HG02571 (cell line): ENCODE measurements around the gene ARID4B.
"Not testable (repeated sequence)": the region's sequence is repeated elsewhere in the genome, so short reads cannot be mapped to it uniquely, and the experiment has no call there.

Experiments
- ATAC-seq: cut with Tn5 transposase; IDR thresholded peaks from one replicate; pipeline ENCODE4 v1.9.1; 2021; ENCODE audit warnings: mild to moderate bottlenecking, moderate library complexity; ENCODE audit not compliant: unreplicated experiment

The ARID4B gene

DNA sequence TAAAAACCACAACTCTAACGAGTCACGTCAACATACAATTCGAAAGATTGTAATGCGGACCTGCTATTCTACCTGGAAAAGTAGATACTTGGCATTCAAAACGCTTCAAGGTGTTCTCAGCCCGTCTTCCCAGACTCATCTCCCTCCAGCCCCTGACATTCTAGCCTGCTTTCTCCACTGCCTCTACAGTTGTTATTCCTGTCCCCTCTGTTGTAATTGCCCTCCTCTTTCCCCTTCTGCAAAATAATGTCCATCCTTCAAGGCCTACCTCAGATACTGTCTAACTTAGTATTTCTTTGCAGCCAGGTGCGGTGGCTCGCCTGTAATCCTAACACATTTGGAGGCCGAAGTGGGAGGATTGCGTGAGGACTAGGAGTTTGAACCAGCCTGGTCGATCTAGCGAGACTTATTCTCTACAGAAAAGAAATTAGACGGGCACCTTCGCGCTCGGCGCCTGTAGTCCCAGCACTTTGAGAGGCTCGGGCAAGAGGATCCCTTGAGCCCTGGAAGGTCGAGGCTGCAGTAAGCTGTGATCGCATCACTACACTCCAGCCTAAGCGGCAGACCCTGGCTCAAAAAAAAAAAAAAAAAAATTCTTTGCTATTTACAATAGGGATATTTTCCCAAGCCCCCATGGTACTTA, 166.2 kb downstream of the ARID4B start:
- ATAC-seq, result no peak

DNA sequence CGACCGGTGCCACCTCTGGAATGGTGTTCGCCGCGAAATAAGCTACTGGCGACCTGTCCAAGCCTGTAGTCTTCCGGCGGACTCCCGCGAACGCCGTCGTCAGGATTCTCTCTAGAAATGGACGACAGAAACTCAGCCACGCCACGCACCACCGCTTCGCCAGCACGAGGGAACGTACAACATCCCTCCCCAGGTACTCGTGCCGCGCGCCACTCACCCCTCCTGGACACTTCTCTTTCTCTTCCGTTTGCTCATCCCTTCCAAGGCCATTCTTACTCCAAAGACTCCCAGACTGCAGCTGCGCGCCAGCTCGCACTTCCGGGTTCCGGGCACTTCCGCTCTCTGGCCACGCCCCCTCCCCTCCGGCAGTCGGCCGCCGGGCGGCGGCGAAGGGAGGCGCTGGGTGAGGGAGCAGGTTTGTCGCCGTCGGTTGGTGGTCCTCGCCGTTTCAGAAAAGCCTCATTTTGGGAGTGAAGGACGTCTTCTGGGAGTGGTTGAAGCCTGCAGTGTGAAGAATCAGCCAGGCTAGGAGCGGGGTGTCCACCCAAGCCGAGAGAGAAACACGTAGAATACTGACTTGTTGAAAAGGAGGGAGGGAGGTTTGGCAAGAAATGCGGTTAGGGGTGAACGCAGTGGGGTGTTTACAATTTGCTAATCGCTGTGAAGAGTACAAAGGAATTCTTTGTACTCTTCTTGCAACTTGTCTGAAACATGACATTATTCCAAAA, 166.9 kb downstream of the ARID4B start, which contains the start of gene RBM34:
Gene RBM34 (minus strand): TSS at position 294 of the 728 bp plus-strand sequence. CDS start 24 bp downstream, at position 270.
- peak; percentile 97 for ATAC-seq

DNA sequence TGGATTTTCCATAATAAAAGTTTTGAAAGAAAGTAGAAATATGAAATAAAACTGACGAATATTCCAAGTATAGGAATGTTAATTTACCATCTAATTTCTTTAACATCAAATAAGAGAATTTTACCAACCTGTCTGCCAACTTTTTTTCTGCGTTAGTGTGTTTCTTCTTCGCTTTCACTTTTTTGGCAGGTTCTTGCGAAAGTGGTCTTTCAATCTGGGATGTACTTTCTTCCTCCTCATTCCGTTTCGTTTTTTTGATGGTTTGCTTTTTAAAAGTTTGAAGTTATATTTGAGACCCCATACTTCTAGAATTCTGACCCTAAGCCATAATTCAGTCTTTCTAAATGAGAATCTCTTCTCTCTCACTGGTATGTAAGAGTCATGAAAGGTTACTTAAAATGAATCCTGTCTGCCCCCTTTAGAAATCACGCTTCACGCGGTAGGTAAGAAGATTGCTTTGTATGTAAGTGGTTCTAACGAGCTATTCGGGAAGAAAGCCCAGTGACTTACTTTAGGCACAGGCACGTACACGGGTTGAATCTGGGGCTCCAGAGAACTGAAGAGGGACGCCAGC, 167.5 kb downstream of the ARID4B start:
- ATAC-seq, result no peak

DNA sequence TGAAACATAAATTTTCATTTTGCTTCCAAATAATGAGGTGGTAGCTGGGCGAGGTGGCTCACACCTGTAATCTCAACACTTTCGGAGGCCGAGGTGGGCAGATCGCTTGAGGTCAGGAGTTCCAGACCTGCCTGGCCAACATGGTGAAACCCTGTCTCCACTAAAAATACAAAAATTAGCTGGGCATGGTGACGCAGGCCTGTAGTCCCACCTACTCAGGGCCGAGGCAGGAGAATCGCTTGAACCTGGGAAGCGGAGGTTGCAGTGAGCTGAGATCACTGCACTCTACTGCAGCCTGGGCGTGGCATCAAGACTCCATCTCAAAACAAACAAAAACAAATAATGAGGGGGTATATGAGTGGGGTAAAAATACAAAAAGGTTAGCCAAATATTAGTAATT, 168.0 kb downstream of the ARID4B start:
- ATAC-seq, result not testable (repeated sequence)

DNA sequence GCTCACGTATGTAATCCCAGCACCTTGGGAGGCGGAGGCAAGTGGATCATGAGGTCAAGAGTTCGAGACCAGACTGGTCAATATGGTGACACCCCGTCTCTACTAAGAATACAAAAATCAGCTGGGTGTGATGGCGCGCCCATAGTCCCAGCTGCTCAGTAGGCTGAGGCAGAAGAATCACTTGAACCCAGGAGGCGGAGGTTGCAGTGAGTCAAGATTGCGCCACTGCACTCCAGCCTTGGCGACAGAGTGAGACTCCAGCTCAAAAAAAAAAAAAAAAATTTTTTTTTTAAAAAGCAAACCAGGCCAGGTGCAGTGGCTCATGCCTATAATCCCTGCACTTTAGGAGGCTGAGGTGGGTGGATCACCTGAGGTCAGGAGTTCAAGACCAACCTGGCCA, 168.7 kb downstream of the ARID4B start:
- ATAC-seq, result not testable (repeated sequence)

DNA sequence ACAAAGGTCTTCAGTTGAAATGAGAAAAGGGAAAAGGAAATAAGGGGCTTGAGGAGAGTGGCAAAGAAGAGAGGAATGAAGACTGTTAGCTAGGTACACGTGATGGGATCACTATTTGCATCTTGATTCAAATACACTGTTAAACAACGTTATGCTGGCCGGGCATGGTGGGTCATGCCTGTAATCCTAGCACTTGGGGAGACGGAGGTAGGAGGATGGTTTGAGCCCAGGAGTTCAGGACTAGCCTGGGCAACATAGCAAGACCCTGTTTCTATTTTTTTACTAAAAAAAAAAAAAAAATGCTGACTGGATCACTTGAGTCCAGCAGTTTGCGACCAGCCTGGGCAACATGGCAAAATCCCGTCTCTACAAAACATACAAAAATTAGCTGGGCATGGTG, 169.3 kb downstream of the ARID4B start:
- ATAC-seq, result no peak

DNA sequence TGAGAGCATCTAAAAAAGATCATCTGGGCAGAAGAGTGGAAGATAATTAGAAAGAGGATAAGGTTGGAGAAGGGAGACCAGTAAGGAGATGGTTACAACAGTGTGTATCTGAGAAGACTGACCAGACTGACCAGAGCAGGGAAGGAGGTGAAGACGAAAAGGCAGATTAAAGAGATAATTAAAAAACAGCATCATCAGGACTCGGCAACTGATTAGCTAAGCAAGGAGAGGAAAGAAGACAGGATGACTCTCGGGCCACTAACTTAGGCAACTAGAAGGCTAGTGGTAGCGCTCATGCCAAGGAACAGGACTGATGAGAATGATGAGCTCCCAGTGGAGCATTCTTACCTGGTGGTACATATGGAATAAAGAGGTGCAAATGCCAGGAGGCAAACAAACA, 170.8 kb downstream of the ARID4B start:
- no peak for ATAC-seq

DNA sequence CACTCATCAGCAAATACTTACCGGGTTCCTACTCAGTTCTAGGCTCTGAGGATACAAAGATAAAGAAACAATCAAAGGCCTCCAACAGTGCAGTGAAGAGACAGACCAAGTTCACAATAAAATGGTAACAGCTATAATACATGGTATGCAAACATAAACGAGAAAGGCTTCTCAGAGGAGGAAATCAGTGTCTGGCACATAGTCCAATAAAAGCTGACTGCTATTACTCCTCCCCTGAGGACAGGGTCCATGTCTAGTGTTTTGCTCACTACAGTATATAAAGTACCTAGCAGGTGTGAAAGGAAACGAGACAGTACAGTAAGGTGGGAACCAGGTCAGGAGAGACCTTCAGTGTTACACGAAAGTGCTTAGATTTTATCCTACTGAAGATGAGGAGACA, 171.2 kb downstream of the ARID4B start:
- no peak for ATAC-seq

DNA sequence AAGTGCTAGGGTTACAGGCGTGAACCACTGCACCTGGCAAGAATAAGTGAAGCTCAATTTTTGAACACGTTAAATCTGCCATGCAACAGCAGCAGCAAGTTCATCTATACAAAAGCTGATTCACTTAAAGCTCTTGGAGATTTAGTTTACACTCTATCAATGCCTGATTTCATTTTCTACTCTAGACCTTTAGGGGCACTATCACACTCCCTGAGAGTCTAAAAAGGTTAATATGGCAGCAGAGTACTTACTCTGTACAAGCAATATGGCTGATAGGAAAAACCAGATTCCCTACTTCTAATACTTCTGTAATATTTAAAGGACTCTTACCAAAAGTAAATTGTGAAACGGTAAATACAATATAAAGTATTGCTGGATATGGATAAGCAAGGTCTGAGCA, 171.7 kb downstream of the ARID4B start:
- no peak for ATAC-seq

DNA sequence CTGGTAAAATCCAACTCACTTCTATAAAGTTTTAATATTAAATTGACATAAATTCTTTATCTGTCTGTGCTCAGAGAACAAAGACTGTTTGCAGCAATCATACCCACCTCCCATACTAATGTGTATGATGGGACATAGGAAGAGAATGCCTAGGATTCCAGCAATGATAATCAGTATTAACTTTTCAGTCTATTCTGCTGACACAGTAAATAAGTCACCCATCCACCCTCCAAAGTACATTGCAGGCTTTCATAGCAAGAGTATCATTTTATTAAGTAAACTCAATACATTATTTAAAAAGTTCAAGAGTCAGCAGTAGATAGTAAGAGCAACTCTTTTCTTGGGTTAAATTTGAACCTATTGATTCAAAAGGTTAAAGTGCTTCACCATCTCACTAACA, 175.7 kb downstream of the ARID4B start:
- no peak for ATAC-seq

DNA sequence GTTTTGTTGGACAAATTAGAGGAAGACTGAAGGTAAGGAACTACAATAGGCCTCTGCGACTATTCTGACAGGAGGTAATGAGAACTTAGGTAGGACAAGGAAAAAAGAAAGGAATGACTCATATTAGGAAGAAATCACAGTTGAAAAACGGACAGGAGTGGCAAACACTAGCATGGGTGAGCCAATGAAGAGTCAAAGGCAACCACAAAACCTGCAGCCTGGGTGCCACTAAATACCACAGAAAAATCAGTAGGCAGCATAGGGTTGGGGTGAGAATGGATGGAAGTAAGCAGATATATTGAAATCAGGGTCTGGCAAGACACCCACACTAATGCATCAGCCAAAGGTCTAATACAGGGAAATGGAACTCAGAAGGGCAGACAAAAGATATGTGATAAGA, 176.9 kb downstream of the ARID4B start:
- no peak for ATAC-seq

DNA sequence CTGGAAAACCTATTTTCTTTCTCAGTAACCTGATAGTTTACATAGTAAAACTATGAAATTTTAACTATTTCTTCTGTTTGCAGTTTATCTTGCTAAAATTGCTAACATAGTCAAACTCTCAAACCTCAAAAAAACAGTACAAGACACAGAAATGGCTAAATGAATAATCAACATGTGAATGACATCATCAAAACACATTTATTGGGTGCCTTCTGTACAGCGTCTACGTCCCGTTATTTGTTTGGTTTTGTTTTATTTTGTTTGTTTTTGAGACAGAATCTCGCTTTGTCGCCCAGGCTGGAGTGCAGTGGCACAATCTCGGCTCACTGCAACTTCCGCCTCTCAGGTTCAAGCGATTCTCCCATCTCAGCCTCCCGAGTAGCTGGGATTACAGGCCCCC, 178.2 kb downstream of the ARID4B start:
- no peak for ATAC-seq

DNA sequence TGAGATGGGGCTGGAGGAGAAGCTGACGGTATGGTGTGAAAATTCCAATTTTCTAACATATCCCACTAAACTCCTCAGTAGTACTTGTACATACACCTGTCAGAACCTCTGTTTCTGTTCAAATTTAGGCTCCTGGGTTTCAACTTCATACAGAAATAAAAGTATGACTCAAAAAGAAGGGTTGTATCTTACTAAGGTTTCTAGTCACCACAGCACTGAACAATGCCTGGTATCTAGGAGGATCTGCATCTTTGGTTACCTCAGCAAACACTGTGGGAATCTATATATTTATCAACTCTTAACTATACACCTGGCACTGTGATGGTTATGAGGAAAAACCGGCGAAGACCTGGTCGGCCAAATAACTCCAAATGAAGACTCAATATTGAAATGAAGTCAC, 180.7 kb downstream of the ARID4B start:
- ATAC-seq, result no peak

DNA sequence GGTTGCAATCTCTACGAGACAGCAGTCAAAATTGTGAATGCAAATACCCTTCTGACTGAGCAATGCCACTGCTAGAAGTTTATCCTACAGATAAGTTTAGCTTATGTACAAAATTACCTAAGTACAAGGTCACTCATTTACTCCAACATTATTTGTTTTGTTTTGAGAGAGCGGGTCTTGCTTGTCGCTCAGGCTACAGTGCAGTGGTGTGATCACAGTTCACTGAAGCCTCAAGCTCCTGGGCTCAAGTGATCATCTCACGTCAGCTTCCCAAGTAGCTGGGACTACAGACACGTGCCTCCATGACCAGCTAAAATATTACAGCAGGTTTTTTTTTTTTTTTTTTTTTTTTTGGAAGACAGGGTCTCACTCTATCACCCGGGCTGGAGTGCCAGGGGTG, 182.3 kb downstream of the ARID4B start:
- ATAC-seq, result no peak

DNA sequence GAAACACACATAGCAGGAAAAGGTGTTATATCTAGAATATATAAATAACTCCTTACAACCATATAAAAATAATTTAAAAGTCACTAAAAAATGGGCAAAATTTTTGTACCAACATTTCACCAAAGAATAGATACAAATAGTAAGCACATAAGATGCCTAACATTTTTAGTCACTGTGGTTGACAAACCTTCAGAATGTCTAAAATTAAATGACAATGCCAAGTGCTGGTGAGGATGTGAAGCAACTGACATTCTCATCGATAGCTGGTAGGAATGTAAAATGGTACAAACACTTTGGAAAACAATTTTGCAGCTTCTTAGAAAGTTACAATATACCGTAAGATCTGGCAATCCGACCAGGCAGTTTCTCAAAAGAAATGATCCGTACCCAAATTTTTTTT, 185.0 kb downstream of the ARID4B start:
- no peak for ATAC-seq

DNA sequence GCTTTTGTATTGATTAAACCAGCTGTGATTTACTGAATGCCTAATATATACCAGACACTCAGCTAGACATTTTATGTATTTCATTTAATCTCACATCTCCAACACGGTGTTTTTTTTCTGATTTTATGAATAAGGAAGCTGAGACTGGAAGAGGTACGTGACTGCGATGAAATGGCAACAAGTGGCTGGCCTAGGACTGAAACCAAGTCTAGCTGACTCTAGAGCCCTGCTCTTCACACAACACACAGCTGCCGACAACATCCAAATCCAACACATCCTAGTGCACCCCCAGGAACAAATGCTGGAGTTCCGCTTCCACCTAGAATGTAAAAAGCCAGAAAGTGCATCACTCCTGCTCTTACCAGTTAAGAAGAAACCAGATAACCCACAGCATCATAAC, 188.7 kb downstream of the ARID4B start:
- ATAC-seq, result no peak

DNA sequence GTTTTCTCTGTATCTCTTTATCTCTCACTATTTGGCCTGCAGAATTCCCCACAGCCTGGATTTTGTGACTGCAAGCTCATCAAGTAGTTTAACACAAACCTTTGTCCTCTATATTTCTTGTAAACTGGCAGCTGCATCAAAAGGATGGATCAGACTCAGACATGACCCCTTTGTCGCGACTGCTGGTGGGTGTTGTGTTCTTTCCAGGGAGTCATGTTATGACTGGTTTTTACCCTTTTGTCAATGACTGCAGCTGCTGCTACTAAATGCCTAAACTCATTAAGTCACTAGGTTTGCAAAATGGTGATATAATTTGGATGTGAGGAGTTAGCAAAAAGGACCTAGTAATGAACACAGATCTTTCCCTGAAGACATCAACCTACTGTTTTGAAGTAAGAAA, 189.2 kb downstream of the ARID4B start:
- no peak for ATAC-seq

DNA sequence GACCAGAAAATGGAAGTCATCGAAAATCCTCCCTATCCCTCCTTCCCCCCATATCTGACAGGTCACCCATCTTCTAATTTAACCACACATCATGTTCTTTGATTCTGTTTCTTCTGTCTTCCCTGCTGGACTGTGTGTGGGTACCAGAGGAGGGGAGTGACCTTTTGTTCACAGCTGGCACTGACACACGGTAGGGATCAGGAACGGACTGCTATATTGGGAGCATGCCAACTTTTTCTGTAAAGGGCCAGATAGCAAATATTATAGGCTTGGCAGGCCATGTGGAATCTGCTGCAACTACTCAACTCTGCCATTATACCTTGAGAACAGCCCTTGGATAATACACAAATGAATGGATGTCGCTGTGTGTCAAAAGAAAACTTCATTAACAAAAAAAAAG, 191.9 kb downstream of the ARID4B start:
- no peak for ATAC-seq

DNA sequence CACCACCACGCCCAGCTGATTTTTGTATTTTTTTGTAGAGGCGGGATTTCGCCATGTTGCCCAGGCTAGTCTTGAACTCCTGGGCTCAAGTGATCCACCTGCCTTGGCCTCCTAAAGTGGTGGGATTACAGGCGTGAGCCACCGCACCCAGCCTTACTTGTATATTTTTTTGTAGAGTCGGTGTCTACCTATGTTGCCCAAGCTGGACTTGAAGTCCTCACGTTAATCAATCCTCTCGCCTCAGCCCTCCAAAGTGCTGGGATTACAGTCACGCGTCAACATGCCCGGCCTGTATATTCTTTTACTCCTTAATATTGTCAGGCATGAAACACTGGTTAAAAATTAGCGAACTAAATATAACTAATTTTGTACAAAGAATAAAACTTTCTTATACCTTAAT, 193.8 kb downstream of the ARID4B start:
- no peak for ATAC-seq

DNA sequence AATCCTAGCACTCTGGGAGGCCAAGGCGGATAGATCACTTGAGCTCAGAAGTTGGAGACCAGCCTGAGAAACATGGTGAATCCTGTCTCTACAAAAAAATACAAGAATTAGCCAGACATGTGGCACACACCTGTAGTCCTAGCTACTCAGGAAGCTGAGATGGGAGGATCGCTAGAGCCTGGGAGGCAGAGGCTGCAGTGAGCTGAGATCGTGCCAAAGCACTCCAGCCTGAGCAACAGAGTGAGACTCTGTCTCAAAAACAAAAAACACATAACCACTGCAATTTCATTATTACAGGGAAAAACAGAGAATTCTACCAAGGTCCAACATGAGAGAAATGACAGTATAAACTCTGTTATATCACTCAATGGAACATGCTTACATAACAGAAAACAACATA, 194.9 kb downstream of the ARID4B start:
- ATAC-seq, result no peak

DNA sequence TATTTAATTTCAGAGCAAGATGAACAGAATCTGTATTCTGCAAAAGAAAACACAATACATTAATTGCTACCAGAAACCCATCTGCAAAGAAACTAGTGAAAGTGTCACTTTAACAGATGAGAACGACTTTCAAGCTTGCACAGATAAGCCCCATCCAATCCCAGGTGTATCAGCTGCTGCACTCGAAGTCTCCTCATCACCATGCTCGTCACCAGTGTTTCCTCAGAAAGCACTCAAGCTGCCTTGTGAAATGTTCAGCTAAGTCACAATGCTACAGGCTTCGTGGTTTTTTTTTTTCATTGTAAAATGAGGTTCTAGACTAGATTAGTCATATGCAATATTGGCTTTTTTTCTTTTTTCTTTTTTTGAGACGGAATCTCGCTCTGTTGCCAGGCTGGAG, 196.0 kb downstream of the ARID4B start:
- no peak for ATAC-seq

DNA sequence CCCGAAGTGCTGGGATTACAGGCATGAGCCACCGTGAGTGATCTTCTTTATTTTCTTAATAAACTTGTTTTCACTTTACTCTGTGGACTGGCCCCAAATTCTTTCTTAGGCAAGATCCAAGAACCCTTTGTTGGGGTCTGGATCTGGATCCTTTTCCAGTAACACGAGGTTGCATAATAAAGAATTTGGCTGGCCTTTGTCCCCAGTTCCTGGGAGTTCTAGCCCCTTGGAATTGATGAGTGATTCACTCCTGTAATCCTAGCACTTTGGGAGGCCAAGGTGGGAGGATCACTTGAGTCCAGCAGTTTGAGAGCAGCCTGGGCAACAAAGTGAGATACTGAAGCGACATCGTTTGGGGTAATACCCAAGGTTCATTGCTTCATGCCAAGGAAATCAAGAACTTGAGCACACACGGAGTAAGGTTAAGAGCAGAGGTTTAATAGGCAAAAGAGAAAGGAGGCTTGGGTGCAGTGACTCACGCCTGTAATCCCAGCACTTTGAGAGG, 197.2 kb downstream of the ARID4B start:
- no peak for ATAC-seq
